ENCODE data around the gene THEMIS.
A peak's percentile ranks its signal among the peaks of the same experiment; 100 is the strongest.

THEMIS gene

DNA sequence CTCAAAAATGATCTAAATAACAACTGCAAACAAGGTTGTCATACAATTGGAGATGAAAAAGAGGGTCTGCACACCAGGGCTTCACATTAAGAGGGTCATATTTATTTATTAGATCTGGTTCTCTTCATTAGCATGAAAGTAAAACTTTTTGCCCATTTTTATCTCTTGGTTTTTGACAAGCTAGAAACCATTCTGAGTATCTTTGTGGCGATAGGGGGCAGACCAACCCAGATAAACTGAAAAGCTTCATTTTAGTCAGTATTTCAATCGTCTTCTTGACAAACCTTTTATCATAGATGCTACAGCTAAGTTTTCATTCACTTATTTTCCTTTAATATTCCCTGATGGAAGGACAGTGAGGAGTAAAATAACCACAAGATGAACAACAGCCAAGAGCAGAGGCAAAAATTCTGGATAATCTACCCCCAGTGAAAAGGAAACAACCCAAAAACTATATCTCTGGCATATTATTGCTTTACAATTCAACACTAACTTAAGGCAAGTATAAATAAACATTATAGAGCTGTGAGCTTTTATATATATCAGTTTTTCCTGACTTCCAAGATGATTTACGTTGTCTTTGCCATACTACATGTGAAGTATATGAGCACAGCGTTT is 45.2 kb downstream of the THEMIS start:
- DNase-seq, result no peak

DNA sequence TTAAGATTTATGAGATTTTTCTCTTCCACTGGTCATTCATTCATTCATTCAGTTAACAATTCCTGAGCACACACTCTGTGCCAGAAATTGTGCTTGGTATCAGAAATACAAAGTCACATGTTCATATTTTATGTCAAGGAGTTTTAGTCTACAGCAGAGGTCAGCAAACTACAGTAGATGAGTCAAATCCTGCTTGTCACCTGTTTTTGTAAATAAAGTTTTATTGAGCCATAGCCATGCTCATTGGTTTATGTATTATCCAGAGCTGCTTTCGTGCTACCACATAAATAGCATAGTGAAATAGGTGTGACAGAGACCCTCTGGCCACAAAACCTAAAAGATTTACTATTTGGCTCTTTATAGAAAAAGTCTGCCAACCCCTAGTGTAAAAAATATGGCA is 46.8 kb downstream of the THEMIS start:
- DNase-seq, result no peak

DNA sequence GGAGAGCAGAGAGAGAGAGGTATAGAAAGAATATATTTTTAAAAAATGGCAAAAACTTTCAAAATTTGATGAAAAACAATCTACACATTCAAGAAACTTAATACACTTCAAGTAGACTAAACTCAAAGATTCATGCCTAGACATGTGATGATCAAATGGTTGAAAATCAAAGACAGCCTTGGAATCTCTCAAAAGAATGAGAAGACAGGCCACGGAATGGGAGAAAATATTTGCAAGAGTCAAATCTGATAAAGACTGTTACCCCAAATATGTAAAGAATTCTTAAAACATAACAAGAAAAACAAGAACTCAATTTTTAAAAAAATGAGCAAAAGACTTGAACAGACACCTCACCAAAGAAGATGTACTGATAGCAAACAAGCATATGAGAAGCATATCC is 49.7 kb downstream of the THEMIS start:
- no peak for DNase-seq

DNA sequence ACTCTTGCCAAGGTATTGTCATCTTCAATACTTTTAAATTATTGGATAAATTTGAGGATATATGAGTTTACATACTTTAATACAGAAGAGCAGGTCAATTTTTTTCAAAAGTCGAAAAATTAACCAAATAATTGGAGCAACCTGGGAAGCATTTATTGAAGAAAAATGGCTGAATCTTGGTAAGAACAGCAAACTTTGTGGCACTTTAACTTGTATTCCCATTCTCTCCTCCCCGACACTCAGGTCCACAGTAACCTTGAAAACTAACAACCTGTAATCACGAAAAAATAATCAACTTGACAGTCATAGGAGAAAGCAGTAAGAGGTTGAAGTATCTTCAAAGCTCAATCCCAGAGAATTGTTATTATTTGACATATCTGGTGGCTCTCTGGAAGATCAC is 55.6 kb downstream of the THEMIS start:
- DNase-seq, result no peak

DNA sequence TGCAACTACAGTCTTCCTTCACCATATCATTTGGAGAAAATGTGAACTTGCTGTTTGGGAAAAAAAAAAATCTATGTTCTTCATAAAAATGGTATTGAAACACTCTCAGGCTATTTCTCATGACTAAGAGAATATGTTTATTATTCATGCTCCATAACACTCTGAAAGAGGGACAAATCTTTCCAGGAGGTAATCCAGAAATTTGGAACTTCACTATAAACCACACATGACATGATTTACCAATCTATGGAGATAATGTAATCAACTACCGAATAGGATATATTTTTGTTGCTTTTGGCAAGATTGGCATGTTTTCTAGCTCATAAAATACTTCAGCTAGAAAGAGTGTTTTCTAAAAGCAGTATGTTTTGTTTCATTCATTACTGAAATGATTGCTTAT is 56.3 kb downstream of the THEMIS start:
- no peak for DNase-seq

DNA sequence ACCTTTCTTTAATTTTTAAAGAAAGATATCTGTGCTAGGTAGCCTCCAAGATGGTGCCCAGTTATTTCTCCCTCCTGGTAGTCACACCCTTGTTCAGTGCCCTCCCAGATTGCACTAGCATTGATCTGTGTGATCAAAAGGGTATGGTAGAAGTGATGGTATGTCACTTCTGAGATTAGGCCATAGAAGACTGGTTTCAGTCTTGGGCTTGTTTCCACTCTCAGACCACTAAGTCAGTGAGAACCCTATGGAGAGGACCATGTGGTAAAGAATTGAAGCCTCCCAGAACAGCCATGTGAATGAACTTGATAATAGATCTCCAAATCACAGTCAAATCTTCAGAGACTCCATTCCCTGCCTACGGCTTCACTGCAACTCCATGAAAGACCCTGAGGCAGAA is 57.3 kb downstream of the THEMIS start:
- no peak for DNase-seq

DNA sequence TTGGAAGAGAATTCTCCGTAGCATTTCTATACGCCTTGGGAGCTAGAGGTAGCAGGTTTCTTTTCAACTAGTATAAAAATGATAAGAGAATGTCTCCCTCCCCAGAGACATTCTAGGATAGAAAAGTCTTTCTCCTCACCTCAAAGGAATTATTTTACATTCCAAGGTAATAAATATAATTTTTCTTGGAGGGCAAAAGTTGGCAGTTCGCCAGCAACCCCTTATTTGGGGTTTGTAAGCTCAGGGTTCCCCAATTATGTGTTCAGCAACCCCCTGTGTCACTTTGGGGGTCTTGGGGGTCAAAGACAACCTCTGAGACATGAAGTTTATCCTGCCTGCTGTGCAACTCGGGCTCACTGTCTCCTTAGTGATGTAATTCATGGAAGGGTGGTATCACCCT is 58.3 kb downstream of the THEMIS start:
- DNase-seq, result no peak

DNA sequence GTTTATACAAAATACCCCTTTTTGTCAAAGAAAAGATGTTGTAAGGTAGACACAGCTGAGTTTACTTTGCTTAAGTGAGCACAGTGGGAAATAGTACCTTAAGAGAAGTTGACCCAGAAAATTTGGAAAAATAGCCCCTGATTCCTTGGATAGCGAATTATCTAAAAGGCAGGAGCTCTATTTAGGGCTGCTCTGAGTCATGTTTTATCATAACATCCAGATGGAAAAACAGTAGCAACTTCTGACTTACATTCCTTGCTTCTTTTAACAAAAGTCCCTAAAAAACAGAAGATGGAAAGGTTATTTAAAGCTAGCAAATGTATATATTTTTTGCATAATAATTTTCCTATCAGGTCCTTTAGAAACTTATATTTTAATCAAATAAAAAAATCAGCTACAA is 59.0 kb downstream of the THEMIS start:
- DNase-seq, result no peak

DNA sequence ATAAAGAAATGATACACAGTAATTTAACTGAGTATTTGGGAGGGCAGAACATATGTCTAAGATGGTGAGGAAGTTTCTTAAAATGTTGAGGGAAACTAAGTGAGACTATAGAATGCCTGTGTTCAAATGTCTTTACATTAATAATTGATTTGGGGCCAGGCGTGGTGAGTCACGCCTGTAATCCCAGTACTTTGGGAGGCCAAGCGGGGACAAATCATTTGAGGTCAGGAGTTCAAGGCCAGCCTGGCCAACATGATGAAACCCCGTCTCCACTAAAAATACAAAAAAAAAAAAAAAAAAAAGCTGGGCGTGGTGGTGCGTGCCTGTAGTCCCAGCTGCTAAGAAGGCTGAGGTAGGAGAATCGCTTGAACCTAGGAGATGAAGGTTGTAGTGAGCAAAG is 66.7 kb downstream of the THEMIS start:
- no peak for DNase-seq

DNA sequence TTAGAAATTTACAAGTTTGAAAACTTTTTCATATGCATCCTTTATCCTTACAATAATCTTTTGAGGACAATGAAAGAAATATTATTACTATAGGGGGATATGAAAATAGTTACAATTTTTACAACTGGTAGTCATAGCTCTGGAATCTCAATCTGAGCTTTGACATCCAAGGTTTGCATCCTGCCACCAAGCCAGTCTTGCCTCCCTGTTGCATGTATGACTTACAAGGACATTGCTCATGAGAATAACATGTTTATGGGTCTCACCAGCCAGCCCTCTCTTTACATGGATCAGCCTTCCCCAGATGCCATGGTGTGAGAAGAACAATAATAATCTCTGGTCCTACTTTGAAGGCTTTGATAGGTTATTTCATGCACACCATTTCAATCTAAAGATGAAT is 67.5 kb downstream of the THEMIS start:
- peak; percentile 14 for DNase-seq

DNA sequence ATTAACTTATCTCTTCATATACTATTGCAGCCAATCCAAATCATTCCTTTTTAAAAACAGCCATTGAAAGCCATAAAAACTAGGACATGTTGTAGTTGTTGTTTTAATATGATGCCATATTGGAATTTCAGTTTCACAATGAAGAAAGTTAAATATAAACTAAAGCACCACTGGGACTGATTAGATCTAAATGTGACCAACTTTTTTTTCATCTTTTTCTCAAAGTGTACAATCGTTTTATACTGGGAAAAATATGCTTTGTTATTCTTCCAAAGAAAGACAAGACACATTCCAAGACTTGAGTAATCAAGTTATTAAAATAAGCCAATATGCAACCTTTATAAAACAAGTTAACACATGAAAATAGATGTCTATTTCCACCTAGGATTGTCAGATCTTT is 68.5 kb downstream of the THEMIS start:
- DNase-seq, result no peak

DNA sequence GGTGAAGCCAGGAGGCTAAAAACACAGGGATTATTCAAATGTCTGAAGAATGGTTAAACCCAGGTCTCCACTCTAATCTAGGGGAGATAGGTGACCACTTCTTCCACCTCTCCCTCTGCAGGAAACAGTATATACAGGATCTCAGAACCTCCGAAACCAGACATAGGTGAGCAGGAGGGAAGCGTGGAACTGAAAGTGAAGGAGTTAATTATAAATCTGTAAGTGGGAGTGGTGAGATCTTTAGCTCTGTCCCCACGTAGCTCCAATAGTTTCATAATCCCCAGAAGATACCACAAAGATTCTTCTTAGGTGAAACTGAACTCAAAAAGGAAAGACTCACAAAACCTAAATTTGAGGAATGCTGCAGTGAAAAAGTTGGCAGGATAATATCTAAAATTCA is 76.8 kb downstream of the THEMIS start:
- DNase-seq, result no peak

DNA sequence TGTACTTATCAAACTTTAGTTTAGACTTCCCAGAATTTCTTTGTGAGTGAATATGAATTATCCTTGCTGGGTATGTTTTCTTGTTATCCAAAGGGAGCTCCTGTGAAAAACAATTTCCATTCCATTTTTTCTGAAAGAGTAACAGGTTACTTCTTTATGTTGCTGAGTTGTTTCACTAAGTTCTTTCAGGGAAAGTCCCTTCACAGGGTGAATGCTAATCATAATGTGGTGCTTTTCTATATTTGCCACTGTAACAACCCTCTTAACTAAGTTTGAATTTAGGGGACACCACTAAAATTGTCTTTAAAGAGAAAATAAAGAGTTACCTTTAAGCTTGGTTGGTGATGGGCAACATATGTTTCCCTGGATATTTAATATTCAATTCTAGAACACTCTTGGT is 79.4 kb downstream of the THEMIS start:
- DNase-seq, result no peak

DNA sequence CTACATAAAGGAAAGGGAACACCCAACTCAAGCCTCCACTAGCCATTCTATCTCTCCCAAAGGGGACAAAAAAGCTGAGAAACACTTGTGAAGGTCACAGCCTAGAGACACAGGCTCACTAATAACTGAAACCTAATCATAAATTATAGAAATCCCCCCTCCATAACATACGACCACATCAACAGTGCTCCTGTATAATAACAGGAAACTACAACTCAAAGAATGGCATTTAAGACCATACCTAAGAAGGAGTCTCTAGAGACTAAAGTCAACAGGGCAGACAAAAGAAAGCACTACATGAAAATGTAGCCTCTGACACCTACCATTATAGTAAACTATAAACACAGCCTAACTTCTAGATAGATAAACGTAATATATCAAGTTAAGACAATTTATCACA is 82.7 kb downstream of the THEMIS start:
- no peak for DNase-seq

DNA sequence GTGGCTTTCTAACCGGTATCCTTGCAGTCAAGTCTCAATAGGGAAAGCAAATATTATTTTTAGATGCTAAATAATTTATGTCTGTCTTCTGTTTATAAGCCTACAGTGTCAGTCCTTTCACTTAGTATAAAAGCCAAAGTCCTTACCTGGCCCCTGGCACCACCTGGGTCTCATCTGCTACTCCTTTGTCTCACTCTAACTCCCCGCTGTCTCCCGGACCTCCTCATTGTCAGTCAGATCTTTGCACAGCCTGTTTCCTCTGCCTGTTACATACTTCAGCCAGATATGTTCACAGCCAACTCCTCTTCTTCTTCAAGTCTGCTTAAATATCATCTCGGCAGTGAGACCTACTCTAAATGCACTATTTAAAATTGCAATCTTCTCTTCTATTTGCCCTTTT is 84.2 kb downstream of the THEMIS start:
- no peak for DNase-seq

DNA sequence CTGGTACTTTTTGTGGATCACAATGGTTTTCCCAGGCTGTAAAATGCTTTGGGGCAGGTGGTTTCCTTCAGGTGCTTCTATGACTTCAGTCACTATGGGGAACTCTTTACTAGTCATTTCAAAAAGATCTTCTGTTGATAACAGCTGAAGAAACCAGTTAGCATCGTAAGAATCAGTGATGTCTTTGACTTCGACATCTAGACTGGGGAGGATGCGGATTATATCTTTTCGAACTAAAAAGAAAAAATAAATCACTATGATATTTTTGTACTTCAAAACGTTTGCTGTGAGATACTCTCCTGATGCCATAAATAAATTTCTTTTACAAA is 87.2 kb downstream of the THEMIS start:
- no peak for DNase-seq

DNA sequence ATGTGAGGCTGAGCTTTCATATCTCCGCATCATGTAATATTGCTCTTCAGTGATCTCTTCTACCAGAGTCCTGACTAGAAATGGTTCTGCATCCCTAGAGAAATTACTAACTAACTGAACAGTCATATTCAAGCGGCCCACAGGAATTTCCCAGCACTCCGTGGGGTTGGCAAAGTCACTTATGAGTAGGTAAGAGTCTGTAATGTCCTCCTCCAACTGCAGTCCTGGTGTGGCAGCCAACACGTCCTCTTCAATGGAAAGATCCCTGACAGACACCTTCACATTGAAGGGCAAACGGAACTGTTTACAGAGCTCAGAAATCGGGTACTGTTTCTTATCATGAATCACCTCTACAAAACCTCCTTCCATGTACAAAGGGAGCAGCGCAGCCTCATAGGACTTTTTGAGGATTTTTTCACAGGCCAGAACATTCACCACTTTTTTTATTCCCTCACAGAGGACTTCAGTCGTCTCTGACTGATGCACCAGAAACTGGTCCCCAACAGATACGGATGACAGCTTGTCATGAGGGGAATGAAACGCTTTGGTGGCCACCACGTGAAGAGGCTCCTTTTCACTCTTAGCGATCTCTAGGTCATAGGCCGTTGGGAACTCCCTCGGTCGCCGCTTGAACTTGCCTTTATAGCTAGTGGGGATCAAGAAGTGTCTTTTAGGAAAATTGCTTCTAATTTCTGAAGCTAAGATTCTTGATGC is 87.7 kb downstream of the THEMIS start:
- DNase-seq, result no peak

DNA sequence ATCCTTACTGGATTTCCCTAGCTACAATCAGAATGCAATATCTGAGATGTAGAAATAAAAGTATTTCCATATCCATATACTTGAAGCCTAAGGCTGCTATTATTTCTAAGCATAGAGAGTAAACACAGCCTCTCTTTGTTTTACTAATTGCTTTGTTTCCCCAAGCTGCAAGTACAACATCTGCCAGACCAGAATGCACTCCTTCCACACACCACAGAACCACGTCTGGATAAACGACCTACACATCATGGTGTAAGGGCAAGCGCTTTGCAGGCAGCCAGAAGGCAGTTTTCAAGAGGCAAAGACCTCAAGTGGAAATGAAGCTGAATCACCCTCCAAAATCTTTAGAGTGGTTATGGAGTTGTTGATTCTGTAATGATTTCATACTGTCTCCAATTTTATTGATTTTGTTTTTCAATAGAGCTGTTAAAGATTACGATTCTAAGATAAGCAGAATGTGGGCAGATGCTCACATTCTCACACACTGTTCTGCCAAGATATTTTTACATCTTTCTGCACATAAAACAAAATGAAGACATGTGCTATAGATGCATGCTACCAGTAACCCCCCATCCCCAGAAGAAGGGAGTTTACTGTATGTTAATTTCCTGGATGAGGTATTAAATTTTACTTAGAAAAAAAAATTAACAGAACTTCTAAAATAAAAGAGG is 88.8 kb downstream of the THEMIS start:
- DNase-seq, result no peak

DNA sequence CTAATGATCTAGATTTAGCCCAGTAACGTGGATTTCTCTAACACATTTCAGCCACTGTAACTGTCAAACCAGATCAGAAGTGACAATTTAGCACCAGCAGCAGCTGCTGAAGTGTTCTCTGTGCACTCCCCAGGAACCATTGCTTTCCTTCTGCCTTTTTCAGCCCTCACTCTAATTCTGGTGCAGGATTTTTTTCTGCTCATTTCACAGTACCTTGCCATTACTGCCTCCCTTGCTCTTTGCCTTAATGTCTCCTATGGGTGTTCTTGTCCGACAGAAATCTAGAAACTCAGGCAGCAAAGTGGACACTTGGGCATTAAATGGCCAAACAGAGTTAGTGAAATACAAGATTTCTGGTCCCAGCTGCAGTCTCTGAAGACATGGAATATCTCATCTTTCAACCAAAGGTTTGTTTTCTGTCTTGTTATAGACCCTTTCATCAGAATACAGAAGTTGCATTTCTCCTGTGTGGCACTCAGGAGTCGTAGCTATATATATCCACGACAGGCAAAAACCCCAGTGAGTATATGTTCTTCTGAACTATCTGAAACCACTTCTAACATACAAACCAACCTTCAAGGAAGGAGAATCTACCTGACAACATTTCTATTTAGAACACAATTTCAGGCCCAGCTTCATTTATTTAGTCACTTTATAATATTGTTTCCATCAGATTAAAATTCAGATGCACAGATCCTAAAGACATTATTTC is 92.9 kb downstream of the THEMIS start:
- no peak for DNase-seq

DNA sequence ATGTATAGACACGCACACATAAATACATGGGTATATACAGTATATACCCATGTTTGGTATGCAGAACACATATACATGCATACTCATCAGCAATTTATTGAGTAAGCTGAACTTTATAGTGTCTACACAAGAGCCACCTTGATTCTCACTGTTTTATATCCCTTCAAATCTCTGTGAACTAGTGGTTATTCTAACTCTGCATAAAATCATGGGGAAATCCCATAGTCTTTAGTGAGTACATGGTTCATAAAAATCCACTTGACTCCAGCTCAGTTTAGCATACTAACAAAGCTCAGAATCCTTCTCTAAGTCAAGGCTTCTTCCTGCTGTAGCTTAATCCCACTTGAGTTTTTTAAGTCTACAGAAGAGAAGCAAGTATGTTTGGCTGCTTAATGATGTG is 104.1 kb downstream of the THEMIS start:
- DNase-seq, result no peak

DNA sequence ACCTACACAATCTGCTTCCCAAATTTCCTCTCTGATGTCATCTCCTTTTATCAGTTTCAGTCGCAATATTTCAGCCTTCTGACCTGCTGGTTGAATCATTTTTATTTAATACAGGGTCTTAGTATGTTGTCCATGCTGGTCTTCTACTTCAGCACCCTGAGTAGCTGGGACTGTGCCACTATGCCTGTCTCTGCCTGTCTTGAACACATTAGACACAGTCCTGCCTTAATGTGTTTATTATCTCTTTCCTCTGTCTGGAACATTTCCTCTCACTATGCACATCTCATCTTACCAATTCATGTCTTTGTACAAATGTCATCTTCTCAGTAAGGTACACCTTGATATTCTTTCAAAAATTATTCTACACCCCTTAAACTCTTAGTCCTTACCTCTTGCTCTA is 106.5 kb downstream of the THEMIS start:
- DNase-seq, result no peak

DNA sequence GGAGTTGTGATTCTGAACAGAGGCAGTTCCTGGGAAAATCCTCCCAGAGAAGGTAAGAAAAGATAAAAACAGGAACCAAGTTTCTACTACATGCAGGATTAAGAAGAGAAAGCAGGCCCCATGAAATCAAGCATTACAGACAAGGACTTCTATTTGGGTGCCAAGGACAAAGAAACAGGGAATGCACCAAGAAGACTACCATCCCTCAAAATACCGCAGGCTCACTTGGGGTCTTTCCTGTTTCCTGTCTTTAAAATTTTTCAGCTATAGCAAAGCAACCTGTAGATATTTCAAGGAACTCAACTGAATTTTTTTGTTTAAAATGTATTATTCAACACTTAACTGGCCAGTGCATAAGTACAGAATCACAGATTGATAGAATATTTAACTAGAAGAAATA is 107.5 kb downstream of the THEMIS start:
- DNase-seq, result no peak

DNA sequence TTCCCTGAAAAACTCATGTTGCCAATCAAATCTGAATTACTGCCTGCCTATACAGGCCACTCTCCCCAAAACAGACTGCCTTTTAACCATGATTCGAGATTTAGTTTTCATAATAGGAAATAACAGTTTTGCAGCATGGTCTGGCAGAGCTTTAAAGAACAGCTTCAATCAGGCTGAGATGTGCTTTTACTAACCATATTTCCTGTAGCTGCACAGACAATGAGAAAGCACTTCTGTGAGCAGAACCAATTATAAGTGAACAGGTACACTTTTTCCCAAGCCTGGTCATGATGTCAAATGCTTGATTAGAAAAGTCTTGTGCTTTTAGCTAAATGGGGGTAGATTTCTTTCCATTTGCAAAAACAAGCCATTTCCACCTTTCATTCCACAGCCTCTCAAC is 108.2 kb downstream of the THEMIS start:
- no peak for DNase-seq
